ENCODE results near the gene SAE1.

Gene SAE1

GRCh38 chr19:47225746-47226425, 95.3 kb downstream of the SAE1 start:
- DNase-seq = peak; percentile 66

- no peak for DNase-seq
These were observed 96.1 kb downstream of the SAE1 start for GRCh38 chr19:47226426-47227351.

GRCh38 chr19:47227352-47228167, 96.9 kb downstream of the SAE1 start:
- DNase-seq = peak; percentile 48

- DNase-seq = peak; percentile 50
These were observed 97.7 kb downstream of the SAE1 start for GRCh38 chr19:47228168-47228936.

- no peak for DNase-seq
These were observed 98.5 kb downstream of the SAE1 start for GRCh38 chr19:47228937-47229675.

- no peak for DNase-seq
These were observed 99.0 kb downstream of the SAE1 start for GRCh38 chr19:47229676-47230053.

GRCh38 chr19:47230054-47230920, 99.7 kb downstream of the SAE1 start:
- DNase-seq = no peak

GRCh38 chr19:47230921-47231214, 100.2 kb downstream of the SAE1 start, which contains the start of gene BBC3:
BBC3 (minus strand) TSS chr19:47231199; CDS start chr19:47228431, 2,768 bp downstream.
- DNase-seq = no peak

- DNase-seq = peak; percentile 63
These were observed 100.8 kb downstream of the SAE1 start for GRCh38 chr19:47231215-47232054.

- DNase-seq = peak; percentile 24
These were observed 102.0 kb downstream of the SAE1 start for GRCh38 chr19:47232422-47233211.

- DNase-seq = no peak
These were observed 105.5 kb downstream of the SAE1 start for GRCh38 chr19:47236072-47236675.

- DNase-seq = no peak
These were observed 108.5 kb downstream of the SAE1 start for GRCh38 chr19:47239152-47239551.

- no peak for DNase-seq
These were observed 109.1 kb downstream of the SAE1 start for GRCh38 chr19:47239610-47240296.

- no peak for DNase-seq
These were observed 109.9 kb downstream of the SAE1 start for GRCh38 chr19:47240556-47240955.

GRCh38 chr19:47240996-47241918, 110.6 kb downstream of the SAE1 start:
- no peak for DNase-seq

GRCh38 chr19:47241919-47242577, 111.4 kb downstream of the SAE1 start:
- no peak for DNase-seq

Measured in GOT3 (cell line).